Hematopoietic multipotent progenitor cell treated with erythropoietin and hydrocortisone succinate and interleukin-3 and kit ligand, for 17 days (in vitro differentiated cells): ENCODE data around the gene EIF5AL1.
A peak's percentile ranks its signal among the peaks of the same experiment; 100 is the strongest.
"Not testable (repeated sequence)": the region's sequence is repeated elsewhere in the genome, so short reads cannot be mapped to it uniquely, and the experiment has no call there.

Experiments used
- DNase-seq: peaks from one replicate; pipeline ENCODE4 v3.0.0-alpha.2; 2015; ENCODE audit warnings: low spot score

EIF5AL1 gene

DNA sequence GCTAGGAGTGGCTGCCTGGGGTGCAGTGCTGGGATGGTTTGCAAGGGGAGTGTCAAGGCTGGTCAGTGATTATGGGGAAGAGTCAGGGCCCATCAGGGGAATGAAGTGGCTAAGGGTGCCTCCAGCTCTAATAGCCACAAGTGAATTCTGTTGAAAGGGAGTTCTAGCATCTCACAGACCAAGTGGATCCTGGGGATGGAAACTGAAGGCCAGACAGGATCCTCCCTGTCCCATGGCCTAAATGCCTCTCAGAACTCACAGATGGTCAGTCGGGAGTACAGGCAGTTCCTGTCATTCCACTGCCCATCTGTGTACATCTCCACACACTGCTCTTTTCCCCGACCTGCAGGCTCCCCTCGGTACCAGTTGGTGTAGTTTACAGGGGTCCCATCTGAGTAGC, 44.6 kb downstream of the EIF5AL1 start:
- not testable (repeated sequence) for DNase-seq

- no peak for DNase-seq
These were observed 47.4 kb downstream of the EIF5AL1 start for GRCh38 chr10:79559726-79560125.

DNA sequence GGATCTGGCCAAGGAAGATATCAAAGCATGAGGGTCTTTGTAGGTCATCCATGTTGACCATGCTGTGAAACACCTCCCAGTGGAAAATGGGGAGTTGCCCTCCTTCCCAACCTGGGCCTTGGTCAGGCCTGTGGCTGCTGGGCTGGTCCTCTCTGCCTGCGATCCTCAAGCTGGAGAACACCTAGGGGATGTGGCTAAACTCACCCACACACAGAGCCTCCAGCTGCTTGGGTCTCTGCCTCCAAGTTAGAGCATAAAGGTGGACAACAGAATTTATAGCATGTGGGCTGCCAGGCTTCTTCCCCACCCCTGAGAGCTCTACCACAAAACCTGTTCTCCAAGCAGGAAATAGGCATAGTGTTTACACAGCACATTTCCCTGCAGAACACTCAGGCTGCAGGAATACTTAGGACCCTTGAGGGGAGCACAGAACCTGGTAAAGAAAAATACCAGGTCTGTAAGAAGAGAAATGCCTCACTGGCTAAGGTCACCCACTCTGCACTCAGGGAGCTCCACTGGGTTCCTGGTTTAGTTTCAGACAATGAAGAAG, 47.9 kb downstream of the EIF5AL1 start, which contains the start of gene SFTPA2:
Gene SFTPA2 (minus strand): TSS at position 248 of the 550 bp plus-strand sequence. CDS start 924 bp downstream, outside the sequence.
- DNase-seq = no peak

- DNase-seq = no peak
These were observed 48.9 kb downstream of the EIF5AL1 start for GRCh38 chr10:79561257-79561656.

DNA sequence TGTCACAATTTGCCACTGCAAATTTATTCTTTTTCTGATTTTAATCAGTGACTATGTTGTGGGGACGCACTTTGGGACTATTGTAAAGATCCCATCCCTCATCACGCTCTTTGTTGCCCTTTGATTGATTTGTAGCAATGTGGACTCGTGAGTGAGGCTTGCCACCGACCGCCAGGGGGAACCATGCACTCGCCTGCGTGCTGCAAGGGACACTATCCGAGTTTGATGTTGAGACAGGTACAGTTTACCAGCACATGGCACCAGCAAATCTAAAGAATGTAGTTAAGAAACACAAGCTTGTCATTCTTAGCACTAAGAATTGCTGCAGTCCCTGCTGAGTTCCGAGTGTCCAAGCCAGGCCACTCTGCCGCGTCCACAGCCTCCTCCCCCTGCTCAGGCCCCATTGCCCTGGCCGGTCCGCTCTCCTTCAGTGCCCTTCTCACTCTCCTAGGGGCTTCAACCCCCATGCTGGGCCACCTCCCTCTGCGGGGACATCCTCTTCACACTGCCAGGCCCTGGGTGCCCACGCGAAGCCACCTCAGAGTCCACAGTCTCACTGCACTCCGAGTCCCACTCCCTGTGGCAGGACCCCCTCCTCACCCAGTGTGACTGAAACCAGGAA, 49.9 kb downstream of the EIF5AL1 start:
- peak; percentile 34 for DNase-seq

DNA sequence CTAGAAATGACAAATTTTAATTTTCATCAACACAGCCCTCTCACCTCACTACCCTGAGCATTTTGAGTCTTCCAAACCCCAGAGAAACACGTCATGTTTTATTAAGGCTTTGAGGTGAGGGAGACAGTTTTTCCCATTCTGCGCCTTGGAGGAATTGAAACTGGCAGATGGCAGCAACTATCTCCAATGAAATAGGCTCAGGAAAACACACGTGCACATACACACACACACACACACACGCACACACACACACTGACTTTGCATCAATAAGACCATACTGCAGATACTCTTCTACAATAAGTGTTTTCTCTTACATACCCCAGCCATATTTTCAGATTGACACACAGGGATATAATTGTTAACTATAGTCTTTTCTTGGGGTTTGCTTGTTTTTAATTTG, 51.1 kb downstream of the EIF5AL1 start:
- DNase-seq = no peak
